OCI-LY3 (cell line): Measurements from ENCODE around the gene HELQ.

Source experiments
- H2AFZ ChIP-seq: fragments of 200-600, 300-600 bp; shearing (Covaris generic); 2 replicates; pipeline ENCODE4 v1.6.0; 2014; ENCODE audit warnings: antibody characterized with exemption, low read depth, low read length
- H3K27ac ChIP-seq: fragments of 200-600, 300-600 bp; sonication (generic); 2 replicates; pipeline ENCODE4 v1.5.1; 2014; ENCODE audit warnings: mild to moderate bottlenecking, low read length, moderate library complexity, mixed read lengths
- H3K27me3 ChIP-seq: fragments of 200-600, 300-600 bp; sonication (generic); 2 replicates; pipeline ENCODE4 v1.6.1; 2014; ENCODE audit warnings: low read depth, low read length, mixed read lengths
- H3K36me3 ChIP-seq: fragments of 200-600, 300-600 bp; sonication (generic); replicated peaks from 2 replicates; pipeline ENCODE3; 2014; ENCODE audit warnings: low read depth, low read length, mixed read lengths
- H3K4me1 ChIP-seq: fragments of 300-600, 200-600 bp; sonication (generic); 2 replicates; pipeline ENCODE4 v1.6.1; 2014; ENCODE audit warnings: low read length, mixed read lengths
- H3K4me2 ChIP-seq: fragments of 200-600, 300-600 bp; sonication (generic); 2 replicates; pipeline ENCODE4 v1.6.1; 2014; ENCODE audit warnings: low read length, mixed read lengths
- H3K4me3 ChIP-seq: fragments of 300-600, 200-600 bp; sonication (generic); 2 replicates; pipeline ENCODE4 v1.5.1; 2014; ENCODE audit warnings: antibody characterized with exemption, mild to moderate bottlenecking, low read length, moderate library complexity
- H3K79me2 ChIP-seq: fragments of 300-600, 200-600 bp; shearing (Covaris generic); 2 replicates; pipeline ENCODE4 v1.6.1; 2014; ENCODE audit warnings: mild to moderate bottlenecking, low read length, mixed read lengths
- H3K9ac ChIP-seq: fragments of 300-600, 200-600 bp; shearing (Covaris generic); 2 replicates; pipeline ENCODE4 v1.6.0; 2014; ENCODE audit warnings: mild to moderate bottlenecking, low read length, moderate library complexity
- H3K9me3 ChIP-seq: fragments of 200-600, 300-600 bp; shearing (Covaris generic); 2 replicates; pipeline ENCODE4 v1.6.1; 2014; ENCODE audit warnings: low read length, mixed read lengths; ENCODE audit not compliant: insufficient read depth
- H4K20me1 ChIP-seq: fragments of 200-600, 300-600 bp; sonication (generic); 2 replicates; pipeline ENCODE4 v1.6.1; 2016; ENCODE audit warnings: low read length, mixed read lengths; ENCODE audit not compliant: insufficient read depth
- CTCF ChIP-seq: fragments of 200-600, 300-600 bp; sonication (generic); IDR thresholded peaks from 2 replicates; pipeline ENCODE4 v1.5.1; 2014; ENCODE audit warnings: antibody characterized with exemption, low read length, low read depth
- EZH2phosphoT487 ChIP-seq: fragments of 200-600 bp; shearing (Covaris generic); IDR thresholded peaks from 2 replicates; pipeline ENCODE4 v1.6.1; 2018; ENCODE audit warnings: antibody characterized with exemption, mixed run types, low read depth

Gene HELQ

GRCh38 chr4:83381173-83381572, 74.5 kb downstream of the HELQ start:
- H3K9ac ChIP-seq, result no peak overlapping the region
- TF ChIP-seq EZH2phosphoT487, result no peak
- TF ChIP-seq CTCF, result no peak
- no peaks in the 10 kb centered on the region for H3K79me2 ChIP-seq
- no peak overlapping the region for H3K4me3 ChIP-seq
- no peaks in the 10 kb centered on the region for H3K4me1 ChIP-seq
- no peak overlapping the region for H2AFZ ChIP-seq
- no peak overlapping the region for H3K27ac ChIP-seq
- no peaks in the 10 kb centered on the region for H3K27me3 ChIP-seq
- no peak overlapping the region for H3K4me2 ChIP-seq
- no peaks in the 10 kb centered on the region for H4K20me1 ChIP-seq
- H3K36me3 ChIP-seq, result peaks cover 8% of the 10 kb centered on the region
- H3K9me3 ChIP-seq, result peaks cover 13% of the 10 kb centered on the region; the same call in 1 of the 2 replicates

GRCh38 chr4:83378419-83378818, 77.2 kb downstream of the HELQ start:
- no peak for TF ChIP-seq EZH2phosphoT487
- TF ChIP-seq CTCF, result no peak
- Histone ChIP-seq H3K4me2 (no peak overlapping the region), H3K27me3 (no peaks in the 10 kb centered on the region), H4K20me1 (no peaks in the 10 kb centered on the region), H3K9ac (no peak overlapping the region), H3K4me3 (no peak overlapping the region), H3K4me1 (no peaks in the 10 kb centered on the region), H3K79me2 (no peaks in the 10 kb centered on the region), H2AFZ (no peak overlapping the region), H3K36me3 (peaks cover 8% of the 10 kb centered on the region), H3K27ac (no peak overlapping the region), H3K9me3 (peaks cover 13% of the 10 kb centered on the region; the same call in 1 of the 2 replicates)

GRCh38 chr4:83372931-83373330, 82.7 kb downstream of the HELQ start:
- Histone ChIP-seq H3K79me2 (no peaks in the 10 kb centered on the region), H3K4me1 (no peaks in the 10 kb centered on the region), H3K36me3 (no peaks in the 10 kb centered on the region), H4K20me1 (no peaks in the 10 kb centered on the region), H3K9ac (no peak overlapping the region), H3K4me2 (no peak overlapping the region), H3K4me3 (no peak overlapping the region), H3K27me3 (no peaks in the 10 kb centered on the region), H3K27ac (no peak overlapping the region), H2AFZ (no peak overlapping the region), H3K9me3 (peaks cover 6% of the 10 kb centered on the region; the same call in 1 of the 2 replicates)
- TF ChIP-seq CTCF (no peak), EZH2phosphoT487 (no peak)

DNA sequence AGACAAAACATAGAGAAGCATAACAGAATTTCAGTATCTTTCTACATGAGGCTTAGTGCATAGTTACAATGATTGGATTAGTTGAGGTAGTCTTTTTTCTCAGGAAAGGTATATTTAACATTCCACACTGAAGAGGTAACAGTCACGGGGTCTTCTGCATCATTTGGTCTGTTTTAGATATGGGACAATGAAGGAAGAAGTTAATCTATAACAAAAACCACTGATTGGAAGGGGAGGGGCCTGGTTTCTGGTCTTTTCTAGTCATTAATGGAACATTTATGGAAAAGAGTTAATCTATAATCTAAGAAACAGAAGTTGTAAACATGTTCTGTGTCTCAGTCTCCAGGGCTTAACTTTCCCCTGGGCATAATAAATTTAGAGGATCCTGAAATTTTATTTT, 83.7 kb downstream of the HELQ start:
- Histone ChIP-seq H3K27me3 (no peaks in the 10 kb centered on the region), H3K4me1 (no peaks in the 10 kb centered on the region), H4K20me1 (no peaks in the 10 kb centered on the region), H3K4me2 (no peak overlapping the region), H3K9me3 (no peaks in the 10 kb centered on the region), H2AFZ (no peak overlapping the region), H3K79me2 (no peaks in the 10 kb centered on the region), H3K36me3 (no peaks in the 10 kb centered on the region), H3K9ac (no peak overlapping the region), H3K4me3 (no peak overlapping the region), H3K27ac (no peak overlapping the region)
- TF ChIP-seq EZH2phosphoT487 (no peak), CTCF (no peak)
